Stimulated activated CD4-positive, alpha-beta T cell treated with anti-CD3 and anti-CD28 coated beads, TNF-alpha, amount 100 ng/mL, for 48 hours (primary cell): ENCODE measurements around the gene CCDC80.
A peak's percentile ranks its signal among the peaks of the same experiment; 100 is the strongest.

Experiments used
- DNase-seq, 3 donors: peaks; one replicate each; pipeline ENCODE4 v3.0.0-alpha.2; 2020; ENCODE audit warnings: low read depth in 3 of 3

CCDC80 gene

DNA sequence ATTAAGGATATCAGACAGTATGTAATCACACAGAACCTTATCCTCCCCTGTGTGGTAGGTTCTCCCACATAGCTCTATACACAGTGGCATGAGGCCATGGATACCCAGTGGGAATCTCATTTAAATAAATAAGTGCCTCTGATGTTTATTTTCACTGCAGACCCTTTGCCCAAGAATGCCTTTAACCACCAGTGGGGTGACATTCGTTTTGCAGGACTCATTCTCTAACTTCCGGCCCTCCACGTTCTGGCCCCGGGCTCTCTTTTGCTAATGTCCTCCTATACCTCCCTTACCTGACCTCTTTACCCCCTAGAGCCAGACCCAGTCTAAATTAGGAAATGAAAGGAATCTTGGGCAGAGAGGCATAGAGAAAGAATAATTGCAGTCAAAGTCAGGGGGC is 8.3 kb downstream of the CCDC80 start:
- no peak for DNase-seq

DNA sequence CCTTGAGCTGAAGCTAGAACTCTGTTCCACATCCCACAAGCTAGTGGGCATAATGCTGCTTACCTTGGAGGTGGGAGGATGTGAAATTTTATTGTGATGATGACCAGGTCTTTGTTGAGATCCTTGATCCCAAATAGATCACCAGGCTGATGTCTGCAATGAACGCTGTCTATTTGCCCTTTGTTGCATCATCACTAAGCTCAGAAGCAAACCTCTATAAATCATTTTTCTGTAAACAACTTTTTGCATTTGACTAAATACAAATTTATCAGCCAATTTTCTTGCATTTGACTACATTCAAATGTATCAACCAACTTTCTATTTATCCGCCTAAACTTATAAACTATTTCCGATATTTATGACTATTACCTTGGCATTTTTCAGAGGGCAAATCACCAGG is 9.7 kb downstream of the CCDC80 start:
- no peak for DNase-seq

DNA sequence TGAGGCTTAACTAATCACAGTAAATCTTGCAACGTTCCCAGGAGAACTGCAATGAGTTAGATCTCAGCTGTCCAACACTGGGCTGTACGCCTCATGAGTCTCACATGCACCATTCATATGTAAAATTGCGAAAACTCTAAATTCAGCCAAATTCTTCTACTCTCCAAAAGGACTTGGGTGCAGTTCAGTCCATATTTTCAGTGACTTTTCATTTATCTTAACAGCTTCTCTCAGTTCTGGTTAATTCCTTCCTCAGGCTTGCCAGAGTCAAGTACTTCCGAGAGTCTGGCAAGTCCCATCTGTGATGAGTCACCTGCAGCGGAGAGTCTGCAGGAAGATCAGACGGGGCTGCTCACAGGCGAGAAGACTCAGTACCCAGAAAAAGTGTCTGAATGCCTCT is 11.5 kb downstream of the CCDC80 start:
- DNase-seq: peak in 1 of 3 donors; percentile 15

DNA sequence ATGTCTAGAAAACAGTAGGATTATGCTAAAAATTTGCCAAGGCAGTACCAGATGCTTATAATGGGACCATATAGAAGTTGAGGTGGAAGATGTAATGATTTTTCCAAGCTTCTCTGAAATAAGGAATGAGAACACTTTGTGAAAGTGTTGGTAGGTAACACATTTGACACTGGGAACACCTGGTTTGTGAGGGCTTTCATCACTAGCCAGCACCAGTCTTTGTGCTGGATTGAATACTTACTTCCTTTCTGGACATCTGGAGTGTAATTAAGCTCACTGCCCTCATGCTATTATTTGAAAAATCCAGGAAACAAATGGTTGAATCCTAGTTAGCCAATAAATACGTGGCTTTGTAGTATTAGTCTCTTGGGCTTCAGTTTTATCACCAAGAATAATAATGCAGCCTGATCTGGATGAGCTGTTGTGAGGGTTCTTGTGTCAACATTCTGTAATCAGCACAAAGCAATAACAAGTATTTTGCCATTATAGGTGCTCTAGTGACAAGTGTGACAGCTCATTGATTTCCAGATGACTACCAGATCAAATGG is 12.9 kb downstream of the CCDC80 start:
- DNase-seq: no peak

DNA sequence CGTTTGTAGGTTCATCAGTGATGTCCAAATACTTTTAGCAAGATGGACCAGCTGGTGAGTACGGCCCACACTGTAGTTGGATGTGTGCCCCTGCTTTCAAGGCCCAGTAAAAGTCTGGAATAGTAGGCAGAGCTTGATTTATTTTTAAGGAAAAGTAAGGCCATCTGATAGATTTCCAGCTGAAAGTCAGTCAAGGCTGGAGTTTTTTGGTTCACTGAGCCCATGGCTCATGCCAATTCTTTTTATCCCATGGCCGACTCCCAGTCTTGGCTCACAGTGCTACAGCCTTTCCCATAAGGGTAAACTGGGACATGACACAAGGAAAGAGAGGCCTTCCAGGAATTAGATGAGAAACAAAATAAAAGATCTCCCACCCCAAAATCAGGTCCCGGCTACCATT is 13.5 kb downstream of the CCDC80 start:
- DNase-seq: no peak

DNA sequence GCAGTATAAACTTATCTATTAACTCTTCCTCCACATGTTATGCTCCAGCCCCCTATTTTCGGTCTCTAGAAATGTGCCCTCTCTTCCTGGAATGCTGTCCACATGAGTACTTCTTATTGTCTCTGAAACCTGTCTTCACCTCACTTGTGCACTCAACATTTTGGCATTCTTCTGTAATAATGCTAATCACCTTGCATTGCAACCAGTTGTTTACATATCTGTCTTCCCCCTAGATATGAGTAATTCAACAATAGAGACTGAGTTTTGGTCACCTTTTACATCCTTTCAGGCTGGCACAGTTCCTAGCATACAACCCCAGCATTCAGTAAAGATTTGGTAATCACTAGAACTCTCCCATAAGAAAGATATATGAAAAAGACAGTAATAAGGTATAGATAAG is 17.2 kb downstream of the CCDC80 start:
- DNase-seq: no peak

DNA sequence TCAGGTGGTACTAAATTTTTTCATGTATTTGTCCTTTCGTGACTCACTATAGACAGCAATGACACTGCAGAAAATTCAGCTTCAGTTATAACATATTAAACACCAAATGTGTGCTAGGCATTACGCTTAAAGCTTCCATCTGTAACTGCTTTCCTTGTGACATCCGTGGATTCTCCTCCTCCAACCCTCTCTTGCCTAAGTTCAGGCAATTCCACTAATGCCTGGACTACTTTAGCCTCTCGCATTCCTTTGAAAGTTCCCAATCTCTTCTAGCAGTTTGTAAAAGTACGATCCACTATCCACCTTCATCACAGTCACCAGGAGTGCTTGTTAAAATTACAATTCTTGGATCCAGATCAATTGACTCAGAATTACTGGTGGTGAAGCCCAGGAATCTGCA is 17.7 kb downstream of the CCDC80 start:
- no peak for DNase-seq

DNA sequence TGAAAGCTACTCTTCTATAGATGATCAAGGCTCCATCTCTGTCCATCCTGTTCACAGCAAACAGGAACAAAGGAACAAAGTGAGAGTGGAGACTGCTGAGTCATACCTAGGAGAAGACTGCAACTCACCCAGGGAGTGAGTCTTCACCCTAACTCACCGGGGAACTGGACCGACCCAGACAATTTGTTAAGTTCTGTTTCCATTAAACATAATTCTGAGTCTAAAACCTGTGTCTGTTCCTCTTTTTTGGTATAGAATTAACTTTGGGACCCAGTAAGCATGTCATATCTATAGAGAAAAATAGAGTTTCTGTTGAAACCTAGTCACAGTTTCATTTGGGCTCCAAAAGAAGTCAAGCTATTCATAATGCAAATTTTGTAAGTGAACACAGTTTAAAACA is 21.6 kb downstream of the CCDC80 start:
- DNase-seq: no peak

DNA sequence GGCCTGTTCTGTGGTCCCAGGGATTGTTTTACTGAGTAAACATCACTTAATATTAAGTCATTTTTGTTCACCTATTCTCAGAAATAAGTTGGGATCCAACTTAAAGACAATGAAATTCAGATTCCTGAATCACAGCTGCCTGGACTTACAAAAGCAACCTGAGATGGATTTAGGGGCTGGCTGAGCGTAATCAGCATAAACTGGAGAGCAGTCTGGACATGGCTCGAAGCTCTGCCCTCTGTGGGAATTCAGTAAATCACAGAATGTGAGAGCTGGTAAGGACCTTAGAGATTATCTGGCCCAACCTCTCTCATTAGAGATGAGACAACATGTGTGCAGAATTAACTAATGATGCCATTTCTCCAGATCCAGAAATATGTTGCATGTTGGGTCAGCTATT is 23.7 kb downstream of the CCDC80 start:
- no peak for DNase-seq

DNA sequence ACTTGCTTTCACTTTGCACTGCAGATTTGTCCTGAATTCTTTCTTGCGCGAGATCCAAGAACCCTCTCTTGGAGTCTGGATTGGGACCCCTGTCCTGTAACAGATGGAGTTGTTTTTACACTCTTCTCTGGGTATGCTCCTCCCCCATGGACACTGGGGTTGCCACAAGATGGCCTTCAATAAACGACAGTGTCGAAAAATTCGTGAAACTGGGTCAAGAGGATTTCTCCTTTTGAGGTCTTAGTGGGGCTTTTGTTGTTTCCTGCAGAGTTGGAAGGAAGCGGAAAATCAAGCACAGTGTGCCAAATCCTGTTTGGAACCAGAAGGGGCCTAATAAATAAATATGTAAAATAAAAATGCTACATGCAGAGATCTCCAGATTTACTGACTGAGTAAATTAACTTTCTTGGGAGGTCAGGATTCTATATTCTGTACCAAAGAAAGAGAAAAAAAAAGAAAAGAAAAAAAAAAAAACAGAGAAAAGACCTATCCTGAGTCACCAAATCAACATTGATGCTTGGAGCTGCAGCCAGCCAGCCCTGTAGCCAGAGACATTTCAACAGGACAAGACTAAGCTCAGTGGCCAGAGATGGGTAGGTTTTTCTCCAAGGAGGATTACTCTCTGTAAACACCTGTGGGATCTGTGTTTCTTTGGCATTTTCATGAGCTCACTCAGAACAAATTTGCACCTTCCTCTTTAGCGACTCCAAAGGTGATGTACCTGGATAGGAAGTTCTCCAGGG is 24.8 kb downstream of the CCDC80 start:
- no peak for DNase-seq

DNA sequence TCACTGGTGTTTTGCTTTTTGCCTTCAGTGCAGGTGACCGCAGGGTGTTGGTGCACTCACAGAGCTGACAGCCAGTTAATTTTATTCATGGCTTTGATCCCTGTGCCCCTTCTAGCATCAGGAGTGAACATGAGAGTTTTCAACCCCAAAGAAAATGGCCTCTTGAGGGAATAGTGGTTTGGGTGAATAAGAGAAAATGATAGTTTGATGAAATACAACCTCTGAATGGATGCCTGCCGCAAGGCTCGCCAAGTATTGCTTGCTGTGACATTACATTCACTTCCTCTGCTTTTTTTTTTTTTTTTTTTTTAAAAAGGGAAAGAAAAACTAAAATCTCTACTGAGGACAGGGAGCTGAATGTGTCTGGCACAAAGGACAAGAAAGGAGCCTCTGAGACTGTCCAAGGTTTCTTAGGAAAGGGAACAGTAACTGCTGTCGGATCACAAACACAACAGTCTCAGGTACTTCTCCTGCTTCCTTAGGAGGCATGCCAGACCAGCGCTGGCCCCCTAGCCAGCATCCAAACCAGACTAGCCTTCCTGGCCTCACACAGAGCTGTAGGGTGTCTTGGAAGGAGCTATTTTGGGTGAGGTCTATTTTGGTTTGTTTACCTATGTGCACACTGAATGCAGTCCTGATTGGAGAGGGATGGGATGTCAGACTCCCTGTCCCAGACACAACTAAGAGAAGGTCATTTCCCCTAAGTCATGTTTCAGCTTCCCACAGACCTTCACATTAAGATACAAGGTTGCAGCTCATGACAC is 29.0 kb downstream of the CCDC80 start:
- no peak for DNase-seq

DNA sequence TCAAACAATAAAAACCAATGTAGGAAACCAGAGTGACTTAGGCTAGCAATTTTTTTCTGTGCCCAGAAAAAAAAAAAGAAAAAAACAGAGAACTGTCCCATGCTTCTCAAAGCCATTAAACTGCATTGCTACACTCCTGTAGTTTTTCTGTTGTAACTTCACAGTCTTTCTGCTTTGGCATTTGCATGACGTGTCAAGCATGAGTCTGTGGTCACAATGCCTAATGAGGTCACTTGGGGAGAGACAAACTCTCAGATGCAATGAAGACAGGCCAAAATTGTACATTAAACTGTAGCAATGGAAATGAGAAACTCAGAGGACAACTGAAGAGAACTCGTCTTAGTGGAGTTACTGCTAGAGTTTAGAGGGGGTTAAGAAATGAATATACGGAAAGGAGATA is 30.8 kb downstream of the CCDC80 start:
- DNase-seq: no peak

DNA sequence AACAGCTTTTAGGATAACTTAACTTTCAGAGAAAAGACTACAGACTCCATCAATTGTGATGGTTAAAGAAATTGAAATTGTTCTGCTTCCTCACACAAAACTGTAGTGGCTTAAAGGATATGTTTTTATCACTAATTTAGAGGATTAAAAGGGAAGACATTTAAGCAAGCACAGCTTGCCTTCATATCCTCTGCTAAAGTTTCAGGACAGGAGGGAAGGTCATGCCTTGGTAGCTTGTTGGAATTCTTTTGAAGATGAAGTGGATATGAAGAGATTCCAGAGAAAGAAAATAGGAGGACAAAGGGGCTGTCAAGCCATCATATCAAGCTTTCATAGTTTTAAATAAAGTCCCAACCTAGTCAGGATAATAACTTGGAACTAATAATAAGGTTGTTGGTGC is 33.1 kb downstream of the CCDC80 start:
- no peak for DNase-seq

DNA sequence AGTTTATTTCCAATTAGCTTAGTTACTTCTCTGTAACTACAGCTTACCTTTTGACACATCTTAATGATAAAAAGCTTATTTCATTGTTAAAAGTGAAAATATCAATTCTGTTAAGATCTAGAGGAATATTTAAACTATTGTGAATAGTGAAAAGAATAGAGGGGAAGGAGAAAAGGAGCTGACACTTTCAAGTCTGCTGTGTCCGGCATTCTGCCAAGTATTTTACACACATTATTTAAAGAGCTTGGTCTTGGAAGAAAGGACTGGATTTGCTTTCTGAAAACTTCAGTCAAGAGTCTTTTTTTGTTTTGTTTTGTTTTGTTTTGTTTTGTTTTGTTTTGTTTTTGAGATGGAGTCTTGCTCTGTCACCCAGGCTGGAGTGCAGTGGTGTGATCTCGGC is 34.8 kb downstream of the CCDC80 start:
- no peak for DNase-seq

DNA sequence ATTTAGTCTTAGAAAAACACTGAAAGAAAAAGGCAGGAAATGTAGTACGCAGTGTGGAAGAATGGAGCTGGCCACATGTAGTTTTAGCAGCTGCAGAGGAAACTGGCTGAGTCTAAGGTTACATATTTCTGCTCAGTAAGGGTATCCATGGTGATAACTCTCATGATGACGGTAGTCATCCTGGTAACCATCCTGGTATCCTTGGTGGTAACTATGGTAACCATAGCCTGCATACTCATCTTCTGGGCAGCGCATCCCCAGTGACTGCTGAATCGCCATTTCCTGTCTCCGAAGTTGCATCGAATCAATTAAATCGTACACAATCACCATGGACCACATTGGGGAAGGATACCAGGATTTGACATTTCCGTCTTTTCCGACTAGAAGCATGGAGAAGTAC is 35.7 kb downstream of the CCDC80 start:
- DNase-seq: no peak

DNA sequence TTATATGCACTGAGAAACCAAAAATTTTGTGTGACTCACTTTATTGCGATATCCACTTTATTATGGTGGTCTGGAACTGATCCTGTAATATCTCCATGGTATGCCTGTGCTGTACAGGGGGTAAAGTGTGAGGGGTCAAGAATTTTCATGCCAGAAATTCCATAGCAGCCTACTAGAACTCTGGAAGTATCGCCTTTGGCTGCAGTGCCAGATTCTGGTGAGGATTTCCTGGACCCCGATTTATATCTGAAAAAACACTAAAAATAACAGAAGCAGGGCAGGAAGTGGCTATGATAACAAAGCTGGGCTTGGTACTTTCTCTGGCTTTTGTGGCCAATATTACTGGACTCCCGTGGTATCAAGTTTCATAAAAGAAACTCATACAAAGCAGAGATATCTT is 36.4 kb downstream of the CCDC80 start:
- DNase-seq: no peak

DNA sequence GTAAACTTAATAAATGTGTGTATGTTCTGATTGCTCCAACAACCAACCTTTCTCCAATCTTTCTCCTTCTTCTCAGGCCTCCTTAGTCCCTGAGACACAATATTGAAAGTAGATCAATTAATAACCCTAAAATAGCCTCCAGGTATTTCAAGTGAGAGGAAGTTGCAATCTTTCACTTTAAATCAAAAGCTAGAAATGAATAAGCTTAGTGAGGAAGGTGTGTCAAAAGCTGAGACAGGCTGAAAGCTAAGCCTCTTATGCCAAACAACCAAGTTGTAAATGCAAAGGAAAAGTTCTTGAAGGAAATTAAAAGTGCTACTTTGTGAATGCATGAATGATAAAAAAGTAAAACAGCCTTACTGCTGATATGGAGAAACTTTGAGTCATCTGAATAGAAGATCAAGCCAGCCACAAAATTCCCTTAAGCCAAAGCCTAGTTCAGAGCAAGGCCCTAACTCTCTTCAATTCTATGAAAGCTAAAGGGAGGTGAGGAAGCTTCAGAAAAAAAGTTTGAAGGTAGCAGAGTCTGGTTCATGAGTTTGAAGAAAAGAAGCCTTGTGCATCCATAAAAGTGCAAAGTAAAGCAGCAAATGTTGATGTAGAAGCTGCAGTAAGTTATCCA is 38.6 kb downstream of the CCDC80 start:
- no peak for DNase-seq

DNA sequence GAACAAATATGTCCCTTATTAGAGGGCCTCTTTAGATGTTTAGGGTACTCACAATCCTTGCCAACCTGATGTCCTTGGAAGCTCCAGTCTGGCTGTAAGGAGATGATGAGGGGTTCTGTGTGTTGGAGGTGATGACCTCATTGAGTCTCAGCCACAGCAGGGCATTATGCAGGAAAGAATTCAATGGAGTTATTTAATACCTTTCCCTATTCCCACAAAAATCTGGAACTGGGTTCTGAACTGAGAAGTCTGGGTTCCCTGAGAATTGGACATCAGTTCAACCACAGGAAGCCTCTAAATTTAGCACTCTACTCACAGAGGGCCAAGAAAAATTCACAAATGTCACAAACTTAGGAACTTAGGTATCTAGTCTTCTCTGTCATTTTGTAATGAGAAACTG is 42.2 kb downstream of the CCDC80 start:
- no peak for DNase-seq

DNA sequence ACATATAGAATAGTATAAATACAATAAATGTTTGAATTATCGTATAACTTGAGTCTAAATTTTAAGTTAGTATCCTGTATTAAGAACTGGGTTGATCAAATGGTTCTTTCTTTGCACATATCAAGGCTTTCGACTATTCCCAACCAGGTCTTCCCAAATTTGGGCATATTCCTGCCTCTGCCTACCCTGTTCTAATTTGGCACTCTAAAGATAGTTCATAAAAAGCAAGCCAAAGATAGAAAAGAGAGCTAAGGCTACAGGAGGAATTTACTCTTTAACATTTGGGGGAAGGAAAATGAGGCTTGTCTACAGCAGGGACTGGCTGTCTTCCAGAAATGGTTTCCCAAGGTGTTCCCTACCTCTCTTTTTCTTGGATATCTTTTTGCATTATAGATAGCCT is 43.0 kb downstream of the CCDC80 start:
- no peak for DNase-seq

DNA sequence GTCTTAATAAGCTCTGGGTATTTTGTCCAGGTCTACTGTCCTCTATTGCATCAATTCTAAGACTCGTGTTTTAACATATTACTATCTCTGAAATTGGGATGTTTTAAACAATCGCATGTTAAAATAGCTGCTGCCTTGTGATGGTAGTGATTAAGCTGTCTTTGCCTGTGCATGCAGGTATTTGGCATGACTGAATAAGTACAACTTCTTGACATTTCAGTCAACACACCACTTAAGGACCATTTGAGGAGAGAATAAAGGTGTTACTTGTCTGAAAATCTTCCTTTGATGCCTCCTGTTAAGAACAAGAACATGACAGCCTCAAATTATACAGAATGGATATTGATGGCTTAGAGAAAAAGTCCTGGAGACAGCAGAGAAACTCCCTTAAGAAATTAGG is 46.1 kb downstream of the CCDC80 start:
- no peak for DNase-seq

DNA sequence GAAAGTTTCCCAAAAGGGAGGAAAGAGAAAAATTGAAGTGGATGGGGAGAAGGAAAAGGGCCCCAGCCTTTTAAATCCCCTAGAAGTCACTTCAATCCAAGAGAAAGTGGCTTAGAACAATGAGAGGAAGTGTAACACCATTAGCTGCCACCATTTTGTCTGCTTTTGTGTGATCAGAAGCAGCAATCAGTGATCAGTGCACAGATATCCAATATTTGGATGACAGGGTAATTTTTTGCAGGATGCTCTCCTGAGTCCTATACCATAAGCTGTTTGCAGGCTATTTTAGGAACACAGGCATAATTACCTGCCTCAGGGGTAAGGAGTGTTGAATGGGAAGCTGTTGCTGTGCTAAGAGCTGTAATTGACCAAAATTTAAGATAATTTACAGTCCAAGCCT is 47.7 kb downstream of the CCDC80 start:
- no peak for DNase-seq

DNA sequence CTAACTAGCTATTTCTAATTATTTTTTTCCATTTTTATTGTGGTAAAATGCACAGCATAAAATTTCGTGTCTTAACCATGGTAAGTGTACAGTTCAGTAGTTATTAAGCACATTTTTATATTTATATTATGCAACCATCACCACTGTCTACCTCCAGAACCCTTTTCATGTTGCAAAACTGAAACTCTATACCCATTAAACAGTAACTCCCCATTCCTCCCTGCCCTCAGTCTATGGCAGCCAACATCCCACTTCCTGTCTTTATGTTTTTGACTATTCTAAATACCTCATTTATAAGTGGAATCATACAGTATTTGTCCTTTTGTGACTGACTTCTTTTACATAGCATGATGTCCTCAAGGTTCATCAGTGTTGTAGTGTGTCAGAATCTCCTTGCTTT is 53.6 kb downstream of the CCDC80 start:
- DNase-seq: no peak

DNA sequence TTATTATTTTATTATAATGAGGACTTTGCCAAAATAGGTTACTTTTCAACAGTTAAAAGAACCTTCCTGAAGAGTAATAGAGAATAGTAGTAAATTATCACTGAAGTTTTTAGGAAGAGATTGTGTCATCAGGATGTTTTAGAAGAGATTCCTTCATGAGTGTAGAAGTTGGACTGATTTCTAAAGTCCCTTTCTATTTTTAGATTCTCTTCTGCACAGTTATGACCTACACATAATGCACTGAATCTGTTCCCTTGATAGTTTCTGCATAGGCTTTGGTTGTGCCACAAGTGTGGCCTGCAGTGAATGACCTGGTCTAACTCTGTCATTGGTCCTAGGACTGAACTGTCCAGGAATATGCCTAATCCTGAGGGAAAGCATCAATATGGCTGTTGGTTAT is 55.2 kb downstream of the CCDC80 start:
- no peak for DNase-seq
